SH-SY5Y (cell line): Measurements from ENCODE around the gene PHLDA3.

Experiments
- GATA2 ChIP-seq: IDR thresholded peaks from 2 replicates; pipeline ENCODE4 v1.6.1; 2011; ENCODE audit warnings: mild to moderate bottlenecking, low read depth, low read length
- GATA3 ChIP-seq: IDR thresholded peaks from 2 replicates; pipeline ENCODE4 v1.6.1; 2011; ENCODE audit warnings: low read depth, mild to moderate bottlenecking, low read length, moderate library complexity

GRCh38 chr1:201489643-201490261 is 20.8 kb upstream of the PHLDA3 start:
- TF ChIP-seq GATA2 = no peak
- TF ChIP-seq GATA3 = no peak
